ENCODE measurements around the gene MBLAC1.

GRCh38 chr7:100156331-100157068, 29.7 kb downstream of the MBLAC1 start:
- TF ChIP-seq CTCF (IDR thresholded peaks at IDR 0.05; ENCODE audit: low read depth, low read length) = no peak
- no peak for TF ChIP-seq EZH2phosphoT487 (IDR thresholded peaks at IDR 0.05; ENCODE audit: low read depth)
